ENCODE measurements around the gene RNF145.

DNA sequence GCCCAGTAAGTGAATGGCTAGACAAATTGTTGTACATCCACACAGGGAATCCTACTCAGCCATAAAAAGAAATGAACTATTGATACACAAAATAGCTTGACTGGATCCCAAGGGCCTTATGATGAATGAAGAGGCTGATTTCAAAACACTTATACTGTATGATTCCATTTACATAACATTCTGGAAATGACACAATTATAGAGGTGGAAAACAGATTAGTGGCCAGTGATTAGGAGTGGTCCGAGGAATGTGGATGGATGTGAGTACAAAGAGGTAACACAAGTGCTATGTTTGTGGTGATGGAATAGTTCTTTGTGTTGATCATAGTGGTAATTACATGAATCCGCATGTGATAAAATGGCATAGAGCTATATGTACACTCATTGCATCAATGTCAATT lies 49.0 kb upstream of the RNF145 start:
- TF ChIP-seq, protein P1, sequence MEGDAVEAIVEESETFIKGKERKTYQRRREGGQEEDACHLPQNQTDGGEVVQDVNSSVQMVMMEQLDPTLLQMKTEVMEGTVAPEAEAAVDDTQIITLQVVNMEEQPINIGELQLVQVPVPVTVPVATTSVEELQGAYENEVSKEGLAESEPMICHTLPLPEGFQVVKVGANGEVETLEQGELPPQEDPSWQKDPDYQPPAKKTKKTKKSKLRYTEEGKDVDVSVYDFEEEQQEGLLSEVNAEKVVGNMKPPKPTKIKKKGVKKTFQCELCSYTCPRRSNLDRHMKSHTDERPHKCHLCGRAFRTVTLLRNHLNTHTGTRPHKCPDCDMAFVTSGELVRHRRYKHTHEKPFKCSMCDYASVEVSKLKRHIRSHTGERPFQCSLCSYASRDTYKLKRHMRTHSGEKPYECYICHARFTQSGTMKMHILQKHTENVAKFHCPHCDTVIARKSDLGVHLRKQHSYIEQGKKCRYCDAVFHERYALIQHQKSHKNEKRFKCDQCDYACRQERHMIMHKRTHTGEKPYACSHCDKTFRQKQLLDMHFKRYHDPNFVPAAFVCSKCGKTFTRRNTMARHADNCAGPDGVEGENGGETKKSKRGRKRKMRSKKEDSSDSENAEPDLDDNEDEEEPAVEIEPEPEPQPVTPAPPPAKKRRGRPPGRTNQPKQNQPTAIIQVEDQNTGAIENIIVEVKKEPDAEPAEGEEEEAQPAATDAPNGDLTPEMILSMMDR (IDR thresholded peaks at IDR 0.05): no peak
- TF ChIP-seq POLR2A (IDR thresholded peaks at IDR 0.05): no peak
